ENCODE measurements around the gene LPP.
"Not testable (repeated sequence)": the region's sequence is repeated elsewhere in the genome, so short reads cannot be mapped to it uniquely, and the experiment has no call there.

Gene LPP

GRCh38 chr3:188700501-188700900 is 546.5 kb downstream of the LPP start:
- no peak for DNase-seq

- DNase-seq, result no peak
Observed at GRCh38 chr3:188700918-188701317, 547.0 kb downstream of the LPP start.

GRCh38 chr3:188701485-188701969 is 547.6 kb downstream of the LPP start:
- DNase-seq, result no peak

- DNase-seq, result not testable (repeated sequence)
Observed at GRCh38 chr3:188702028-188702427, 548.1 kb downstream of the LPP start.

- DNase-seq, result no peak
Observed at GRCh38 chr3:188706176-188706575, 552.2 kb downstream of the LPP start.

GRCh38 chr3:188706599-188706998 is 552.6 kb downstream of the LPP start:
- DNase-seq, result no peak

- no peak for DNase-seq
Observed at GRCh38 chr3:188707381-188708288, 553.7 kb downstream of the LPP start.

GRCh38 chr3:188711881-188712247 is 557.9 kb downstream of the LPP start:
- no peak for DNase-seq

- DNase-seq, result no peak
Observed at GRCh38 chr3:188712248-188712924, 558.4 kb downstream of the LPP start.

GRCh38 chr3:188712991-188713390 is 559.0 kb downstream of the LPP start:
- DNase-seq, result no peak

- no peak for DNase-seq
Observed at GRCh38 chr3:188719545-188719944, 565.6 kb downstream of the LPP start.

GRCh38 chr3:188720215-188720614 is 566.3 kb downstream of the LPP start:
- no peak for DNase-seq

GRCh38 chr3:188720636-188721035 is 566.7 kb downstream of the LPP start:
- DNase-seq, result no peak

GRCh38 chr3:188721312-188721711 is 567.4 kb downstream of the LPP start:
- no peak for DNase-seq

GRCh38 chr3:188721990-188722389 is 568.0 kb downstream of the LPP start:
- DNase-seq, result no peak

GRCh38 chr3:188722963-188723362 is 569.0 kb downstream of the LPP start:
- no peak for DNase-seq

- no peak for DNase-seq
Observed at GRCh38 chr3:188727052-188727451, 573.1 kb downstream of the LPP start.

- no peak for DNase-seq
Observed at GRCh38 chr3:188728371-188728896, 574.5 kb downstream of the LPP start.

GRCh38 chr3:188729422-188729821 is 575.5 kb downstream of the LPP start:
- DNase-seq, result no peak

- peak in 1 of 2 experiments; percentile 23 for DNase-seq
Observed at GRCh38 chr3:188734395-188734794, 580.4 kb downstream of the LPP start.

GRCh38 chr3:188739511-188739910 is 585.6 kb downstream of the LPP start:
- no peak for DNase-seq

GRCh38 chr3:188740010-188740409 is 586.1 kb downstream of the LPP start:
- no peak for DNase-seq

- DNase-seq, result no peak
Observed at GRCh38 chr3:188742755-188743550, 589.0 kb downstream of the LPP start.
